ENCODE results near the gene CD4.

CD4 gene

DNA sequence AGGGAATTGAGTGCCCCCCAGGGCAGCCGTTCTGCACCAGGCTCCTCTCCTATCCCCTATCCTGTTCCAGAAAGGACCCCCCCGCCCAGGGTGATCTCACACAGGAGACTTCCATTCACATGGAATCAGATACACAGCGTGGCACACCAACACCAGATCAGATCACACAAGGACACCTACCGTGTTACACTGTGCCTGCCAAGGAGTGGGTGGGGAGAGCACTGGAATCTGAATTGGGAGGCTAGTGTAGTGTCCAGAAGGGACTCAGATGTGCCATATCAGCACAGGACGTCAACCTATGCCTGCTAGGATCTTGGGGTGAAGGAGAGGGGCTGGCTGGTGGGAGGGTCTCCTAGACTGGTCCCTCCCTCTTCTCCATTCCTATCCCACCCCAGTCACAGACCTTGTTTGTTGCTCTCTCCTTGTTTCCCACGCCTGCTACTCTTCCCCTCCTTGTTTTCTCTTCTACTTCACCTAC is 20.9 kb upstream of the CD4 start (continued):
- TF ChIP-seq GLIS2 (tag by site-specific recombination; IDR thresholded peaks at IDR 0.05) (peak; percentile 52), ZNF514 (tag by site-specific recombination; IDR thresholded peaks at IDR 0.05) (no peak), ZBTB8A (tag by site-specific recombination; IDR thresholded peaks at IDR 0.05) (no peak), GLIS1 (tag by site-specific recombination; IDR thresholded peaks at IDR 0.05) (peak; percentile 83), ZBTB7A (tag by site-specific recombination; IDR thresholded peaks at IDR 0.05; ENCODE audit: low read depth) (0 out of 2 replicates have a peak, but pooled peaks have one; percentile 27), ZFHX2 (tag by site-specific recombination; conservative IDR thresholded peaks at IDR 0.05) (peak; percentile 78), ZNF423 (tag by site-specific recombination; IDR thresholded peaks at IDR 0.05) (0 out of 2 replicates have a peak, but pooled peaks have one; percentile 50)
- TF ChIP-seq, protein P1, sequence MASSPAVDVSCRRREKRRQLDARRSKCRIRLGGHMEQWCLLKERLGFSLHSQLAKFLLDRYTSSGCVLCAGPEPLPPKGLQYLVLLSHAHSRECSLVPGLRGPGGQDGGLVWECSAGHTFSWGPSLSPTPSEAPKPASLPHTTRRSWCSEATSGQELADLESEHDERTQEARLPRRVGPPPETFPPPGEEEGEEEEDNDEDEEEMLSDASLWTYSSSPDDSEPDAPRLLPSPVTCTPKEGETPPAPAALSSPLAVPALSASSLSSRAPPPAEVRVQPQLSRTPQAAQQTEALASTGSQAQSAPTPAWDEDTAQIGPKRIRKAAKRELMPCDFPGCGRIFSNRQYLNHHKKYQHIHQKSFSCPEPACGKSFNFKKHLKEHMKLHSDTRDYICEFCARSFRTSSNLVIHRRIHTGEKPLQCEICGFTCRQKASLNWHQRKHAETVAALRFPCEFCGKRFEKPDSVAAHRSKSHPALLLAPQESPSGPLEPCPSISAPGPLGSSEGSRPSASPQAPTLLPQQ (tag by site-specific recombination; IDR thresholded peaks at IDR 0.05) = peak; percentile 38; the same call in 1 of the 2 replicates

DNA sequence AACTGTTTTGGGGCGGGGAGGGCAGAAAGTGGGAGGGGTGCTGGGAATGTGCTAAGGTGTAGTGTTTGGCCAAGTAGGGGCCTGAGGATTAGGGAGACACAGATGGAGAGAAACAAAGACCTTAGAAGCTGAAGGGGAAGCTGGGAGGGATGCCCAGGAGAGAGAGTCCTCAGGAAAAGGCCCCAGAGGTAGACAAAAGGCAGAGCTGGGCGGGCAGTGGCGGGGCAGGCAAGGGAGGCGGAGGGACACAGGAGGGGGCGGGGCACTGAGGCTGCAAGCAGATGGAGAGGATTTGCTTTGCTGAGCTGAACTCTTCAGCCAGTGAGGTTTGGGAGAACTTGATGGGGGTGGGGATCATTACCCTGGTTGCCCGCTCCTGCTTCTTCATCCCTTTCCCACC is 20.3 kb upstream of the CD4 start:
- CTCF ChIA-PET = interaction anchor here (0.6 to 7.8 kb wide), 4 partner anchors 11 to 100 kb away, joined by 4 to 140 read pairs (median 38); partner anchors contain the start of gene MLF2
- POLR2A ChIA-PET = interaction anchor here (0.7 to 4.7 kb wide), 6 partner anchors 9 to 235 kb away, joined by 3 to 42 read pairs (median 4); partner anchors contain the start of genes COPS7A, GAPDH, GPR162 and MLF2
- 0 out of 2 replicates have a peak overlapping the region, but pooled peaks have one; percentile 4 for H3K4me3 ChIP-seq (ENCODE audit: low read depth, low read length)
- peaks cover 27% of the 10 kb centered on the region for H3K4me1 ChIP-seq (ENCODE audit: control insufficient read depth, insufficient read depth, low read length)
- no peaks in the 10 kb centered on the region for H3K9me3 ChIP-seq (ENCODE audit: control insufficient read depth, insufficient read depth, low read depth, low read length)
- peak overlapping the region; percentile 24 for H3K27ac ChIP-seq (ENCODE audit: extremely low read depth, low read depth, low read length)
- H3K36me3 ChIP-seq (ENCODE audit: control insufficient read depth in 2 of 2, insufficient read depth in 1 of 2, low read length in 2 of 2) = peaks cover 11 to 26% of the 10 kb centered on the region in 2 experiments; a peak in 2 of 3 replicates
- no peak for TF ChIP-seq ZNF350 (tag by site-specific recombination; IDR thresholded peaks at IDR 0.05)
- TF ChIP-seq ZNF274 (IDR thresholded peaks at IDR 0.05; ENCODE audit: low read length) = no peak
- TF ChIP-seq ZNF274 (tag by site-specific recombination; IDR thresholded peaks at IDR 0.05; ENCODE audit: borderline replicate concordance) = no peak
- TF ChIP-seq FEZF1 (tag by site-specific recombination; IDR thresholded peaks at IDR 0.05) = peak; percentile 91
- TF ChIP-seq ZNF658 (tag by site-specific recombination; IDR thresholded peaks at IDR 0.05) = no peak
- no peak for TF ChIP-seq ZNF600 (tag by site-specific recombination; IDR thresholded peaks at IDR 0.05)
- TF ChIP-seq, protein P2, sequence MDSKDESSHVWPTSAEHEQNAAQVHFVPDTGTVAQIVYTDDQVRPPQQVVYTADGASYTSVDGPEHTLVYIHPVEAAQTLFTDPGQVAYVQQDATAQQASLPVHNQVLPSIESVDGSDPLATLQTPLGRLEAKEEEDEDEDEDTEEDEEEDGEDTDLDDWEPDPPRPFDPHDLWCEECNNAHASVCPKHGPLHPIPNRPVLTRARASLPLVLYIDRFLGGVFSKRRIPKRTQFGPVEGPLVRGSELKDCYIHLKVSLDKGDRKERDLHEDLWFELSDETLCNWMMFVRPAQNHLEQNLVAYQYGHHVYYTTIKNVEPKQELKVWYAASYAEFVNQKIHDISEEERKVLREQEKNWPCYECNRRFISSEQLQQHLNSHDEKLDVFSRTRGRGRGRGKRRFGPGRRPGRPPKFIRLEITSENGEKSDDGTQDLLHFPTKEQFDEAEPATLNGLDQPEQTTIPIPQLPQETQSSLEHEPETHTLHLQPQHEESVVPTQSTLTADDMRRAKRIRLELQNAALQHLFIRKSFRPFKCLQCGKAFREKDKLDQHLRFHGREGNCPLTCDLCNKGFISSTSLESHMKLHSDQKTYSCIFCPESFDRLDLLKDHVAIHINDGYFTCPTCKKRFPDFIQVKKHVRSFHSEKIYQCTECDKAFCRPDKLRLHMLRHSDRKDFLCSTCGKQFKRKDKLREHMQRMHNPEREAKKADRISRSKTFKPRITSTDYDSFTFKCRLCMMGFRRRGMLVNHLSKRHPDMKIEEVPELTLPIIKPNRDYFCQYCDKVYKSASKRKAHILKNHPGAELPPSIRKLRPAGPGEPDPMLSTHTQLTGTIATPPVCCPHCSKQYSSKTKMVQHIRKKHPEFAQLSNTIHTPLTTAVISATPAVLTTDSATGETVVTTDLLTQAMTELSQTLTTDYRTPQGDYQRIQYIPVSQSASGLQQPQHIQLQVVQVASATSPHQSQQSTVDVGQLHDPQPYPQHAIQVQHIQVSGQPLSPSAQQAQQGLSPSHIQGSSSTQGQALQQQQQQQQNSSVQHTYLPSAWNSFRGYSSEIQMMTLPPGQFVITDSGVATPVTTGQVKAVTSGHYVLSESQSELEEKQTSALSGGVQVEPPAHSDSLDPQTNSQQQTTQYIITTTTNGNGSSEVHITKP (tag by site-specific recombination; IDR thresholded peaks at IDR 0.05) = peak; percentile 69
- 0 out of 2 replicates have a peak, but pooled peaks have one; percentile 17 for TF ChIP-seq ZBTB8A (tag by site-specific recombination; IDR thresholded peaks at IDR 0.05)
- TF ChIP-seq KLF7 (tag by site-specific recombination; IDR thresholded peaks at IDR 0.05; ENCODE audit: borderline replicate concordance) = no peak
- peak; percentile 70; the same call in 1 of the 2 replicates for TF ChIP-seq SP2 (tag by site-specific recombination; IDR thresholded peaks at IDR 0.05)
- no peak for TF ChIP-seq ZNF366 (tag by site-specific recombination; conservative IDR thresholded peaks at IDR 0.05)
- no peak for TF ChIP-seq SCRT2 (tag by site-specific recombination; IDR thresholded peaks at IDR 0.05)
- TF ChIP-seq KLF16 (tag by site-specific recombination; IDR thresholded peaks at IDR 0.05) = 0 out of 2 replicates have a peak, but pooled peaks have one; percentile 38
- TF ChIP-seq ZBTB21 (tag by site-specific recombination; IDR thresholded peaks at IDR 0.05) = no peak
- TF ChIP-seq ZNF335 (tag by site-specific recombination; conservative IDR thresholded peaks at IDR 0.05) = peak; percentile 74
- peak; percentile 57; the same call in 1 of the 2 replicates for TF ChIP-seq KLF1 (tag by site-specific recombination; IDR thresholded peaks at IDR 0.05)
- TF ChIP-seq KLF9 (tag by site-specific recombination; IDR thresholded peaks at IDR 0.05; ENCODE audit: low read depth) = peak; percentile 75
- TF ChIP-seq, protein P3, sequence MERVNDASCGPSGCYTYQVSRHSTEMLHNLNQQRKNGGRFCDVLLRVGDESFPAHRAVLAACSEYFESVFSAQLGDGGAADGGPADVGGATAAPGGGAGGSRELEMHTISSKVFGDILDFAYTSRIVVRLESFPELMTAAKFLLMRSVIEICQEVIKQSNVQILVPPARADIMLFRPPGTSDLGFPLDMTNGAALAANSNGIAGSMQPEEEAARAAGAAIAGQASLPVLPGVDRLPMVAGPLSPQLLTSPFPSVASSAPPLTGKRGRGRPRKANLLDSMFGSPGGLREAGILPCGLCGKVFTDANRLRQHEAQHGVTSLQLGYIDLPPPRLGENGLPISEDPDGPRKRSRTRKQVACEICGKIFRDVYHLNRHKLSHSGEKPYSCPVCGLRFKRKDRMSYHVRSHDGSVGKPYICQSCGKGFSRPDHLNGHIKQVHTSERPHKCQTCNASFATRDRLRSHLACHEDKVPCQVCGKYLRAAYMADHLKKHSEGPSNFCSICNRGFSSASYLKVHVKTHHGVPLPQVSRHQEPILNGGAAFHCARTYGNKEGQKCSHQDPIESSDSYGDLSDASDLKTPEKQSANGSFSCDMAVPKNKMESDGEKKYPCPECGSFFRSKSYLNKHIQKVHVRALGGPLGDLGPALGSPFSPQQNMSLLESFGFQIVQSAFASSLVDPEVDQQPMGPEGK (tag by site-specific recombination; IDR thresholded peaks at IDR 0.05) = peak; percentile 24; the same call in 1 of the 2 replicates
- TF ChIP-seq KLF8 (tag by site-specific recombination; IDR thresholded peaks at IDR 0.05) = 0 out of 2 replicates have a peak, but pooled peaks have one; percentile 33
- no peak for TF ChIP-seq ZNF664 (tag by site-specific recombination; IDR thresholded peaks at IDR 0.05)
- peak; percentile 74 for TF ChIP-seq SP3 (tag by site-specific recombination; IDR thresholded peaks at IDR 0.05)
- TF ChIP-seq, protein P4, sequence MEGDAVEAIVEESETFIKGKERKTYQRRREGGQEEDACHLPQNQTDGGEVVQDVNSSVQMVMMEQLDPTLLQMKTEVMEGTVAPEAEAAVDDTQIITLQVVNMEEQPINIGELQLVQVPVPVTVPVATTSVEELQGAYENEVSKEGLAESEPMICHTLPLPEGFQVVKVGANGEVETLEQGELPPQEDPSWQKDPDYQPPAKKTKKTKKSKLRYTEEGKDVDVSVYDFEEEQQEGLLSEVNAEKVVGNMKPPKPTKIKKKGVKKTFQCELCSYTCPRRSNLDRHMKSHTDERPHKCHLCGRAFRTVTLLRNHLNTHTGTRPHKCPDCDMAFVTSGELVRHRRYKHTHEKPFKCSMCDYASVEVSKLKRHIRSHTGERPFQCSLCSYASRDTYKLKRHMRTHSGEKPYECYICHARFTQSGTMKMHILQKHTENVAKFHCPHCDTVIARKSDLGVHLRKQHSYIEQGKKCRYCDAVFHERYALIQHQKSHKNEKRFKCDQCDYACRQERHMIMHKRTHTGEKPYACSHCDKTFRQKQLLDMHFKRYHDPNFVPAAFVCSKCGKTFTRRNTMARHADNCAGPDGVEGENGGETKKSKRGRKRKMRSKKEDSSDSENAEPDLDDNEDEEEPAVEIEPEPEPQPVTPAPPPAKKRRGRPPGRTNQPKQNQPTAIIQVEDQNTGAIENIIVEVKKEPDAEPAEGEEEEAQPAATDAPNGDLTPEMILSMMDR (tag by site-specific recombination; IDR thresholded peaks at IDR 0.05) = no peak
